Right renal pelvis (tissue), 4 donors: ENCODE measurements around the gene ATOH8. TPM values are rescaled to one million over a fixed set of nuclear protein-coding genes. Genes with fewer than 3 reads are reported as not detected.

Source experiments
- DNase-seq, 4 donors: peaks; one replicate each; pipeline ENCODE4 v3.0.0-alpha.2; 2013; ENCODE audit warnings: low read depth in 4 of 4, low spot score in 3 of 4, missing footprints in 1 of 4
- polyA plus RNA-seq, 4 donors: library from polyadenylated mRNA; unstranded; fragments of 120-200 nt; gene quantifications; one replicate each; pipeline ENCODE4 v1.2.1, GENCODE V29; 2013; ENCODE audit not compliant: insufficient read length in 4 of 4

ATOH8 gene
- polyA plus RNA-seq, 4 donors: 12.0 to 17.1 (median 13.4) TPM

- DNase-seq: no peak
These were observed 2.9 kb upstream of the ATOH8 start for GRCh38 chr2:85750587-85751575.

GRCh38 chr2:85751627-85752026 lies 2.2 kb upstream of the ATOH8 start:
- no peak for DNase-seq

- DNase-seq: no peak
These were observed 711 bp upstream of the ATOH8 start for GRCh38 chr2:85753035-85753524.

- peak in 1 of 4 donors; percentile 44 for DNase-seq
These were observed 713 bp downstream of the ATOH8 start for GRCh38 chr2:85754313-85755095.

GRCh38 chr2:85755122-85756027 lies 1.6 kb downstream of the ATOH8 start:
- no peak for DNase-seq

GRCh38 chr2:85756195-85756594 lies 2.4 kb downstream of the ATOH8 start:
- no peak for DNase-seq

- DNase-seq: no peak
These were observed 3.1 kb downstream of the ATOH8 start for GRCh38 chr2:85756822-85757435.

- no peak for DNase-seq
These were observed 4.1 kb downstream of the ATOH8 start for GRCh38 chr2:85757860-85758259.

- DNase-seq: no peak
These were observed 4.8 kb downstream of the ATOH8 start for GRCh38 chr2:85758361-85759256.

- DNase-seq: no peak
These were observed 5.4 kb downstream of the ATOH8 start for GRCh38 chr2:85759257-85759613.

GRCh38 chr2:85760371-85760770 lies 6.6 kb downstream of the ATOH8 start:
- no peak for DNase-seq

- DNase-seq: no peak
These were observed 7.1 kb downstream of the ATOH8 start for GRCh38 chr2:85760872-85761271.

GRCh38 chr2:85761512-85761944 lies 7.7 kb downstream of the ATOH8 start:
- DNase-seq: no peak

- no peak for DNase-seq
These were observed 8.2 kb downstream of the ATOH8 start for GRCh38 chr2:85761946-85762345.

- DNase-seq: no peak
These were observed 9.3 kb downstream of the ATOH8 start for GRCh38 chr2:85763132-85763531.

GRCh38 chr2:85763831-85764230 lies 10.0 kb downstream of the ATOH8 start:
- DNase-seq: no peak

GRCh38 chr2:85765081-85765731 lies 11.4 kb downstream of the ATOH8 start:
- peak in 1 of 4 donors; percentile 62 for DNase-seq

- DNase-seq: no peak
These were observed 12.4 kb downstream of the ATOH8 start for GRCh38 chr2:85766229-85766628.
